SK-N-SH (cell line): ENCODE data around the gene MS4A18. TPM values are rescaled to one million over a fixed set of nuclear protein-coding genes. Genes with fewer than 3 reads are reported as not detected.

Experiments
- CTCF ChIA-PET: fragments of 300-600, 350-600 bp; formaldehyde crosslinking; extraction: SDS; loops from one replicate; lab custom pipeline; 2021; lab: Yijun Ruan, JAX
- POLR2A ChIA-PET: fragments of 350-600 bp; sonication (Branson Sonifier 250); formaldehyde crosslinking; extraction: SDS; loops from one replicate; lab custom pipeline; 2020; ENCODE audit warnings: antibody characterized with exemption, inconsistent platforms; lab: Yijun Ruan, JAX
- DNase-seq: peaks from one replicate; pipeline ENCODE4 v3.0.0; 2012
- H2AFZ ChIP-seq: fragments of 200-600 bp; sonication (generic); 2 replicates; pipeline ENCODE4 v1.8.1; 2016; ENCODE audit warnings: antibody characterized with exemption, mild to moderate bottlenecking, low read depth
- H3F3A ChIP-seq: fragments of 200-600 bp; sonication (generic); replicated peaks from 2 replicates; pipeline ENCODE3; 2016; ENCODE audit warnings: antibody characterized with exemption, mild to moderate bottlenecking; ENCODE audit not compliant: insufficient read depth
- H3K27ac ChIP-seq, 2 experiments: fragments of 200-500 bp in 1 of 2; fragments of 200-600 bp in 1 of 2; sonication (Bioruptor generic) in 1 of 2; sonication (generic), shearing (Covaris generic) in 1 of 2; 2 replicates each; pipeline versions ENCODE4 v1.5.1 to v1.6.1; 2014 to 2016; ENCODE audit warnings: low read depth in 2 of 2, inconsistent platforms in 1 of 2, low read length in 1 of 2, mild to moderate bottlenecking in 1 of 2, mixed read lengths in 1 of 2
- H3K27me3 ChIP-seq: fragments of 200-600 bp; sonication (generic), shearing (Covaris generic); 2 replicates; pipeline ENCODE4 v1.6.1; 2016; ENCODE audit warnings: mixed run types; ENCODE audit not compliant: insufficient read depth
- H3K36me3 ChIP-seq, 2 experiments: fragments of 200-500 bp in 1 of 2; fragments of 200-600 bp in 1 of 2; sonication (Bioruptor generic) in 1 of 2; sonication (generic) in 1 of 2; replicated peaks in 1 of 2; 2 replicates each; pipeline versions ENCODE3 to v1.5.1; 2014 to 2016; ENCODE audit warnings: low read length in 1 of 2, mild to moderate bottlenecking in 1 of 2; ENCODE audit not compliant: insufficient read depth in 2 of 2, control insufficient read depth in 1 of 2
- H3K4me1 ChIP-seq, 2 experiments: fragments of 200-500 bp in 1 of 2; fragments of 200-600 bp in 1 of 2; sonication (Bioruptor generic) in 1 of 2; sonication (generic), shearing (Covaris generic) in 1 of 2; 2 replicates each; pipeline versions ENCODE4 v1.5.1 to v1.6.1; 2014 to 2016; ENCODE audit warnings: low read depth in 1 of 2, low read length in 1 of 2, mixed run types in 1 of 2; ENCODE audit not compliant: insufficient read depth in 2 of 2, control insufficient read depth in 1 of 2
- H3K4me2 ChIP-seq: fragments of 200-600 bp; sonication (generic), shearing (Covaris generic); 2 replicates; pipeline ENCODE4 v1.6.1; 2017; ENCODE audit warnings: mixed run types
- H3K4me3 ChIP-seq, 2 experiments: fragments of 200-500 bp in 1 of 2; fragments of 200-600 bp in 1 of 2; sonication (Bioruptor generic) in 1 of 2; sonication (generic), shearing (Covaris generic) in 1 of 2; 2 replicates each; pipeline versions ENCODE4 v1.5.1 to v1.8.1; 2014 to 2016; ENCODE audit warnings: low read depth in 2 of 2, inconsistent platforms in 1 of 2, low read length in 1 of 2, mild to moderate bottlenecking in 1 of 2, mixed read lengths in 1 of 2, moderate library complexity in 1 of 2
- H3K79me2 ChIP-seq: fragments of 200-600 bp; sonication (generic); 2 replicates; pipeline ENCODE4 v1.8.1; 2017; ENCODE audit warnings: mild to moderate bottlenecking; ENCODE audit not compliant: insufficient read depth
- H3K9ac ChIP-seq: fragments of 200-600 bp; sonication (generic); 2 replicates; pipeline ENCODE4 v1.6.1; 2017; ENCODE audit warnings: mixed run types
- H3K9me2 ChIP-seq: fragments of 200-600 bp; sonication (generic); 2 replicates; pipeline ENCODE4 v1.6.1; 2017; ENCODE audit warnings: mixed run types
- H3K9me3 ChIP-seq: fragments of 200-600 bp; sonication (generic); 2 replicates; pipeline ENCODE4 v1.6.1; 2017; ENCODE audit warnings: mixed run types, mild to moderate bottlenecking, moderate library complexity
- H4K20me1 ChIP-seq: fragments of 200-600 bp; sonication (generic); 2 replicates; pipeline ENCODE4 v1.6.1; 2017; ENCODE audit warnings: mild to moderate bottlenecking, mixed run types; ENCODE audit not compliant: insufficient read depth
- CTCF ChIP-seq: fragments of 200-600 bp; sonication (generic); IDR thresholded peaks from 2 replicates; pipeline ENCODE4 v1.6.1; 2017; ENCODE audit warnings: antibody characterized with exemption, mild to moderate bottlenecking, moderate library complexity
- ELF1 ChIP-seq: IDR thresholded peaks from 2 replicates; pipeline ENCODE4 v1.4.0; 2012
- EP300 ChIP-seq, 2 experiments: IDR thresholded peaks; 2 replicates each; pipeline versions ENCODE4 v1.4.0 to v1.6.1; 2012; ENCODE audit warnings: borderline replicate concordance in 1 of 2, low read depth in 1 of 2, low read length in 1 of 2
- EZH2phosphoT487 ChIP-seq: fragments of 200-600 bp; sonication (generic); IDR thresholded peaks from 2 replicates; pipeline ENCODE4 v1.6.1; 2017; ENCODE audit warnings: low read depth, mixed run types, mild to moderate bottlenecking, antibody characterized with exemption, moderate library complexity, borderline replicate concordance
- FOSL2 ChIP-seq: IDR thresholded peaks from 2 replicates; pipeline ENCODE4 v1.4.0; 2012; ENCODE audit warnings: low read depth, mild to moderate bottlenecking, moderate library complexity, borderline replicate concordance
- FOXM1 ChIP-seq: IDR thresholded peaks from 2 replicates; pipeline ENCODE4 v1.4.0; 2012; ENCODE audit warnings: low read depth, mild to moderate bottlenecking
- MAX ChIP-seq: IDR thresholded peaks from 2 replicates; pipeline ENCODE4 v1.4.0; 2012; ENCODE audit warnings: low read depth
- MEF2A ChIP-seq: IDR thresholded peaks from 2 replicates; pipeline ENCODE4 v1.4.0; 2012; ENCODE audit warnings: low read depth, borderline replicate concordance
- MXI1 ChIP-seq: IDR thresholded peaks from 2 replicates; pipeline ENCODE4 v1.6.1; 2012; ENCODE audit warnings: mild to moderate bottlenecking, low read depth, low read length, improper control_type of control experiment
- NFIC ChIP-seq: IDR thresholded peaks from 2 replicates; pipeline ENCODE4 v1.4.0; 2012; ENCODE audit warnings: borderline replicate concordance
- NRF1 ChIP-seq: IDR thresholded peaks from 2 replicates; pipeline ENCODE4 v1.6.1; 2012; ENCODE audit warnings: low read depth, mild to moderate bottlenecking, low read length
- POLR2AphosphoS5 ChIP-seq: IDR thresholded peaks from 2 replicates; pipeline ENCODE4 v1.6.1; 2012; ENCODE audit warnings: low read depth, low read length
- RAD21 ChIP-seq: IDR thresholded peaks from 2 replicates; pipeline ENCODE4 v1.6.1; 2012; ENCODE audit warnings: mild to moderate bottlenecking, low read length
- RCOR1 ChIP-seq: fragments of 150-350 bp; IDR thresholded peaks from 2 replicates; pipeline ENCODE4 v1.6.1; 2017; ENCODE audit warnings: antibody characterized with exemption, low read length
- RFX5 ChIP-seq: IDR thresholded peaks from 2 replicates; pipeline ENCODE4 v1.6.1; 2012; ENCODE audit warnings: mild to moderate bottlenecking, improper control_type of control experiment, low read length
- RXRA ChIP-seq: IDR thresholded peaks from 2 replicates; pipeline ENCODE4 v1.4.0; 2012; ENCODE audit warnings: low read depth, mild to moderate bottlenecking, borderline replicate concordance
- SMC3 ChIP-seq: IDR thresholded peaks from 2 replicates; pipeline ENCODE4 v1.6.1; 2012; ENCODE audit warnings: low read depth, low read length, improper control_type of control experiment
- TEAD4 ChIP-seq: IDR thresholded peaks from 2 replicates; pipeline ENCODE4 v1.4.0; 2012; ENCODE audit warnings: mild to moderate bottlenecking, borderline replicate concordance; ENCODE audit not compliant: insufficient read depth
- USF1 ChIP-seq: IDR thresholded peaks from 2 replicates; pipeline ENCODE4 v1.4.0; 2012; ENCODE audit warnings: low read depth, borderline replicate concordance
- YY1 ChIP-seq: IDR thresholded peaks from 2 replicates; pipeline ENCODE4 v1.4.0; 2012; ENCODE audit warnings: low read depth, mild to moderate bottlenecking
- WGBS: methylation state at CpG from one replicate; pipeline ENCODE4 v1.1.6; 2017; ENCODE audit warnings: low lambda C conversion rate; 5-methylcytosine and 5-hydroxymethylcytosine counted together
- polyA plus RNA-seq, 3 experiments: library from polyadenylated mRNA; depleted of rRNA; stranded (reverse); fragments of >200 nt; gene quantifications; 2 replicates each; pipeline ENCODE4 v1.2.3, GENCODE V29; 2012

Gene MS4A18
- polyA plus RNA-seq, 1 of the 3 experiments (the other 2 are of a cell fraction), result not detected

GRCh38 chr11:60719391-60719790, 5.1 kb upstream of the MS4A18 start:
- no peaks in the 10 kb centered on the region for H3K4me1 ChIP-seq

GRCh38 chr11:60720460-60720859, 4.1 kb upstream of the MS4A18 start:
- no peak overlapping the region for H2AFZ ChIP-seq
- CTCF ChIA-PET, result interaction anchor here (0.6 kb wide), 1 partner anchor 1713 kb away, joined by 3 read pairs; no protein-coding TSS in a partner anchor
- H3K4me3 ChIP-seq, result no peak overlapping the region
- peaks cover 46% of the 10 kb centered on the region for H3K27me3 ChIP-seq
- H3K27ac ChIP-seq, result no peak overlapping the region
- H3K79me2 ChIP-seq, result no peaks in the 10 kb centered on the region
- H3K36me3 ChIP-seq, result no peaks in the 10 kb centered on the region
- POLR2A ChIA-PET, result no interaction called here
- H3F3A ChIP-seq, result no peaks in the 10 kb centered on the region
- no peak overlapping the region for H3K9ac ChIP-seq
- WGBS, result 3% methylated on average over 6 of the region's 6 CpGs
- no peak overlapping the region for H3K4me2 ChIP-seq
- H4K20me1 ChIP-seq, result no peaks in the 10 kb centered on the region
- H3K9me3 ChIP-seq, result no peaks in the 10 kb centered on the region
- DNase-seq, result no peak
- no peak for TF ChIP-seq RXRA
- TF ChIP-seq RCOR1, result no peak
- TF ChIP-seq MAX, result no peak
- no peak for TF ChIP-seq RFX5
- no peak for TF ChIP-seq NRF1
- no peak for TF ChIP-seq POLR2AphosphoS5
- no peak for TF ChIP-seq CTCF
- TF ChIP-seq NFIC, result no peak
- no peak for TF ChIP-seq MXI1
- TF ChIP-seq ELF1, result no peak
- TF ChIP-seq SMC3, result no peak
- TF ChIP-seq FOSL2, result no peak
- TF ChIP-seq USF1, result no peak
- no peak for TF ChIP-seq YY1
- TF ChIP-seq, all 33 proteins: peak for 0
- Histone ChIP-seq H3K4me1 (no peaks in the 10 kb centered on the region), H3K9me2 (no peaks in the 10 kb centered on the region)

More at GRCh38 chr11:60719391-60719790, 5.1 kb upstream of the MS4A18 start:
- no peak overlapping the region for H3K9ac ChIP-seq
- no peak overlapping the region for H2AFZ ChIP-seq
- no peak overlapping the region for H3K4me2 ChIP-seq
- peaks cover 46% of the 10 kb centered on the region for H3K27me3 ChIP-seq
- no peaks in the 10 kb centered on the region for H3F3A ChIP-seq
- H3K9me2 ChIP-seq, result no peaks in the 10 kb centered on the region
- TF ChIP-seq RAD21 (no peak), TEAD4 (no peak), USF1 (no peak), ELF1 (no peak), POLR2AphosphoS5 (no peak), MEF2A (no peak), FOXM1 (no peak), EP300 (IDR thresholded peaks at IDR 0.05; ENCODE audit: borderline replicate concordance in 1 of 2, low read depth in 1 of 2, low read length in 1 of 2) (no peak), EZH2phosphoT487 (no peak)
- TF ChIP-seq, all 33 proteins: peak for 0
- no peaks in the 10 kb centered on the region for H3K9me3 ChIP-seq
- H4K20me1 ChIP-seq, result no peaks in the 10 kb centered on the region
- CTCF ChIA-PET, result no interaction called here
- no peak overlapping the region for H3K27ac ChIP-seq
- POLR2A ChIA-PET, result no interaction called here
- H3K79me2 ChIP-seq, result no peaks in the 10 kb centered on the region
- no peaks in the 10 kb centered on the region for H3K36me3 ChIP-seq
- WGBS, result 13% methylated on average over 4 of the region's 4 CpGs
- H3K4me3 ChIP-seq, result no peak overlapping the region
- DNase-seq, result no peak
